ENCODE measurements around the gene ARHGEF4. TPM values are rescaled to one million over a fixed set of nuclear protein-coding genes. Genes with fewer than 3 reads are reported as not detected.

Gene ARHGEF4
- total and polyA plus RNA-seq, 7 experiments from 2014 or later, result 2.0 to 4.4 (median 3.0) TPM; not detected in 1

DNA sequence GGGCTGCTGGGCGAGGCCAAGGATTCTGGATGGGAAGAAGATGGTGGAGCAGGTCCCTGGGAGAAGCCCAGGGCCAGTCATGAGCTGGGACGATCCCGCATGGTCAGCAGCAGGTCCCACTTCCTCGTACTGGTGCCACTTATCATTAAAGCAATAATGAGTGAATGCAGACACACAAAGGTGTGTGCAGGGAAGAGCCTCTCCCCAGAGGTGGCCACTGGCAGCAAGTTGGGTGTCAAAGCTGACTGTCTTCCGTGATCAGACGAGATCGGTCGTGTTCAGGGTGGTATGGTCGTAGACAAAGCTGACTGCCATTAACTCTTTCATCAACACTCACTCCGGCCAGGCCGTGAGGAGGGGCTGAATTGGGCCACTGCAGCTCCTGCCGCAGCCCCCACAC lies 10.3 kb upstream of the ARHGEF4 start:
- no peak overlapping the region for H3K27ac ChIP-seq (ENCODE audit: low read depth, low read length)
- ChIA-PET CTCF (no interaction called here), POLR2A (no interaction called here)
- H3K36me3 Mint-ChIP-seq, result no peaks in the 10 kb centered on the region
- no peaks in the 10 kb centered on the region for H3K27me3 ChIP-seq (ENCODE audit: control insufficient read depth in 2 of 2, insufficient read depth in 2 of 2, low read length in 2 of 2)
- intact Hi-C loops (cut with micrococcal nuclease), result loop anchor here (10.0 kb wide), 2 partner anchors 278 to 668 kb away; partner anchors contain the start of genes MZT2A (in 1 of the 2) and PLEKHB2 (in 1 of the 2)
- H3K4me1 ChIP-seq (ENCODE audit: control insufficient read depth in 2 of 2, insufficient read depth in 2 of 2, low read length in 2 of 2), result peaks cover 11 to 14% of the 10 kb centered on the region in 2 donors
- peaks cover 5 to 19% (median 9%) of the 10 kb centered on the region in 7 donors for H3K4me1 Mint-ChIP-seq
- peak overlapping the region in 1 of 9 donors; percentile 18 for H3K27ac Mint-ChIP-seq
- DNase-seq (no peak), ATAC-seq (no peak)
- H3K9me3 Mint-ChIP-seq, result no peaks in the 10 kb centered on the region
- no peak overlapping the region for H3K4me3 ChIP-seq (ENCODE audit: low read length)
- peaks cover 0 to 10% (median 4%) of the 10 kb centered on the region in 5 donors for H3K27me3 Mint-ChIP-seq
- H3K36me3 ChIP-seq (ENCODE audit: control insufficient read depth in 2 of 3, insufficient read depth in 3 of 3, low read length in 3 of 3), result no peaks in the 10 kb centered on the region
- H3K4me3 Mint-ChIP-seq, result no peak overlapping the region
- no peaks in the 10 kb centered on the region for H3K9me3 ChIP-seq (ENCODE audit: control insufficient read depth in 2 of 3, low read length in 3 of 3)

DNA sequence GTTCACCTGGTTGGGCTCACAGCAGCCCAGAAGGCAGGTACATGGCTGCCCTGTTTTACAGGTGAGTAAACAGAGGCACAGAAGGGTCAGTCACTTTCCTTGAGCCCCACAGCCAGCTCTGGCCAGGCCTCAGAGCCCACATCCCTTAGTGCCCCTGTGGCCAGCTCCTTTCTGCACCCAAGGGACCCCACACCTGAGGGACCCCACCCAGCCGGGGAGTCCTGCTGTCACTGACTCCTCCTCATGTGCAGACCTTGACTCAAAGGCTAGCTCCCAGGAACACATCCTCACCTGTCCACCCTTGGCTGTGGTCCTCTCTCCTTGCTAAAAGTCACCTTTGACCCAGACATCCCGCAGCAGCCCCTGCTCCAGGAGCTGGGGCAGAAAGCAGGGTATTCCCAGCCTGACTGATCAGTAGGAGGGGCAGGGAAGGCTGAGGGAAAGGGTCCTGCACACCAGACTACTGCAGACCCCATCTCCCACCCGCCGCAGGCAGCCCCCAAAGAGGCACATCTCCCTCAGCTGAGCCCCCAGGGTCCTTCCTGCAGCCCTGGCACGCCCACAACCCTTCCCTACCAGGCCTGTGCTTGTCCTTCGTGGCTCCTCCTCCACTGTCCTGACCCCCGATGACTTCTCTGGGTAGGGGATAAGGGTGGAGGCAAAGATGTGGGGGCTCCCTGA lies 9.8 kb upstream of the ARHGEF4 start:
- intact Hi-C loops (cut with micrococcal nuclease), result loop anchor here (10.0 kb wide), 2 partner anchors 278 to 668 kb away; partner anchors contain the start of genes MZT2A (in 1 of the 2) and PLEKHB2 (in 1 of the 2)
- Mint-ChIP-seq H3K4me1 (peaks cover 5 to 19% (median 9%) of the 10 kb centered on the region in 7 donors), H3K36me3 (no peaks in the 10 kb centered on the region), H3K4me3 (no peak overlapping the region), H3K27me3 (peaks cover 0 to 6% (median 4%) of the 10 kb centered on the region in 5 donors), H3K27ac (no peak overlapping the region), H3K9me3 (no peaks in the 10 kb centered on the region)
- Histone ChIP-seq H3K4me3 (ENCODE audit: low read length) (no peak overlapping the region), H3K27me3 (ENCODE audit: control insufficient read depth in 2 of 2, insufficient read depth in 2 of 2, low read length in 2 of 2) (no peaks in the 10 kb centered on the region), H3K9me3 (ENCODE audit: control insufficient read depth in 2 of 3, low read length in 3 of 3) (no peaks in the 10 kb centered on the region), H3K4me1 (ENCODE audit: control insufficient read depth in 2 of 2, insufficient read depth in 2 of 2, low read length in 2 of 2) (peaks cover 11 to 14% of the 10 kb centered on the region in 2 donors), H3K27ac (ENCODE audit: low read depth, low read length) (no peak overlapping the region), H3K36me3 (ENCODE audit: control insufficient read depth in 2 of 3, insufficient read depth in 3 of 3, low read length in 3 of 3) (no peaks in the 10 kb centered on the region)
- no peak for DNase-seq
- ATAC-seq, result no peak
- ChIA-PET CTCF (no interaction called here), POLR2A (no interaction called here)

DNA sequence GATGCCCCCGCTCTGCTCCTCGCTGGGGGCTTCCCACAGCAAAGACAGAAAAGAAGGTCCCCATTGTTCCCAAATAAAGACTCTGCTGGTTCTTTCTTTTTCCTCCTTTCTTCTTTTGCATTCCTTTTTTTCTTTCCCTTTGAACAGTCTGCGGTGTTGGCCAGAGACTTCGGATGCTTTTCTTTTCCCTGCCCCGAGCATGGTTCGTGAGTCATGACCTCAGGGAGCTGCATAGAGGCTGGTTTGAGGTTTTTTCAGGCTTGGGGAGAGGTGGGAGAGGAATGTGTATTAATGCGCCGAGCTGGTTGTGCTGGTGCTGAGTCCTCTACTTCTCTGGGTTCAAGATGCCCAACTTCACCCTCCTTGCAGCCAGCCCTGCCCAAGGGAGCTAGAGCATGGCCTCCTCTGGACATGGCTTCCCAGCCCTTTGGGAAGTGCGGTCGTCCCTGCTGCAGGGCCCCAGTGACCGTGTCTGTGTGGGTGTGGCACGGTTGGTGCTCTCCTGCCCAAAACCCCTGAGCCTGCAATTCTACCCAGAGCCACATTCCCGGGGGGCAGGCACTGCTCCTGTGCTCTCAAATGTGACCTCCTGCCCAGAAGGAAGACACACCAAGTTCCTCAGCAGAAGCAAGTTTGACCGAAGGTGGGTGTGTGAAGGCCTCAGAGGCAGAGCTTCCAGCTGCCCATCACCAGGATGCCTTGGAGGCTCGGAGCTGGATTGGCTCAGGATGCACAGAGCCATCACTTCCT lies 9.0 kb upstream of the ARHGEF4 start:
- Histone ChIP-seq H3K4me3 (ENCODE audit: low read length) (no peak overlapping the region), H3K27me3 (ENCODE audit: control insufficient read depth in 2 of 2, insufficient read depth in 2 of 2, low read length in 2 of 2) (no peaks in the 10 kb centered on the region), H3K4me1 (ENCODE audit: control insufficient read depth in 2 of 2, insufficient read depth in 2 of 2, low read length in 2 of 2) (peaks cover 11 to 14% of the 10 kb centered on the region in 2 donors), H3K27ac (ENCODE audit: low read depth, low read length) (no peak overlapping the region), H3K9me3 (ENCODE audit: control insufficient read depth in 2 of 3, low read length in 3 of 3) (no peaks in the 10 kb centered on the region), H3K36me3 (ENCODE audit: control insufficient read depth in 2 of 3, insufficient read depth in 3 of 3, low read length in 3 of 3) (no peaks in the 10 kb centered on the region)
- ATAC-seq (no peak), DNase-seq (no peak)
- H3K9me3 Mint-ChIP-seq, result no peaks in the 10 kb centered on the region
- H3K27me3 Mint-ChIP-seq, result peaks cover 2 to 12% (median 6%) of the 10 kb centered on the region in 5 donors
- H3K27ac Mint-ChIP-seq, result peak overlapping the region in 1 of 9 donors; percentile 38
- peaks cover 5 to 19% (median 9%) of the 10 kb centered on the region in 7 donors for H3K4me1 Mint-ChIP-seq
- H3K36me3 Mint-ChIP-seq, result no peaks in the 10 kb centered on the region
- CTCF ChIA-PET, result no interaction called here
- POLR2A ChIA-PET, result no interaction called here
- no peak overlapping the region for H3K4me3 Mint-ChIP-seq
- intact Hi-C loops (cut with micrococcal nuclease), result loop anchor here (10.0 kb wide), 2 partner anchors 277 to 667 kb away; partner anchors contain the start of genes MZT2A (in 1 of the 2) and PLEKHB2 (in 1 of the 2)

DNA sequence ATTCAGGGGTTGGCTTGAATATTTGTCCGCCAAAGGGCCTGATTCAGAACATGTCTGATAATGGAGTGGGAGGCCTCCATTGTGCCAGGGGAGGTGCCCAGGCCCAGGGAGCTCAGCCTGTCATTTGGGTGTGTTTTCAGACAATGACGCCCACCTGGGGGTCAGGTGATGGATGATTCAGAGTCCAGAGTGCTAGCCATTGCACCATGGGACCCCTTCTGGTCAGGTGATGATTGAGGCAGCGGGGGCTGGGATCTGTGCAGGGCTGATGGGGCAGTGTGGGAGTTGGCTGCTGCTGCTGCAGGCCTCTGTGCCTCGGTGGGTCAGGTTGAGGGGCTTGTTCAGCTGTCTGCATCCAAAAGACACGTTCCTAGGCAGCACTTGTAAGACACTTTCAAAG lies 8.3 kb upstream of the ARHGEF4 start:
- Mint-ChIP-seq H3K36me3 (no peaks in the 10 kb centered on the region), H3K27me3 (peaks cover 4 to 17% (median 13%) of the 10 kb centered on the region in 5 donors), H3K27ac (no peak overlapping the region), H3K9me3 (no peaks in the 10 kb centered on the region), H3K4me3 (no peak overlapping the region), H3K4me1 (peaks cover 5 to 17% (median 9%) of the 10 kb centered on the region in 7 donors)
- ATAC-seq (no peak), DNase-seq (no peak)
- no peak overlapping the region for H3K4me3 ChIP-seq (ENCODE audit: low read length)
- ChIA-PET CTCF (no interaction called here), POLR2A (no interaction called here)
- H3K4me1 ChIP-seq (ENCODE audit: control insufficient read depth in 2 of 2, insufficient read depth in 2 of 2, low read length in 2 of 2), result peaks cover 11 to 14% of the 10 kb centered on the region in 2 donors
- H3K27me3 ChIP-seq (ENCODE audit: control insufficient read depth in 2 of 2, insufficient read depth in 2 of 2, low read length in 2 of 2), result no peaks in the 10 kb centered on the region
- H3K27ac ChIP-seq (ENCODE audit: low read depth, low read length), result no peak overlapping the region
- H3K9me3 ChIP-seq (ENCODE audit: control insufficient read depth in 2 of 3, low read length in 3 of 3), result no peaks in the 10 kb centered on the region
- no peaks in the 10 kb centered on the region for H3K36me3 ChIP-seq (ENCODE audit: control insufficient read depth in 2 of 3, insufficient read depth in 3 of 3, low read length in 3 of 3)
- intact Hi-C loops (cut with micrococcal nuclease), result loop anchor here (10.0 kb wide), 2 partner anchors 276 to 666 kb away; partner anchors contain the start of genes MZT2A (in 1 of the 2) and PLEKHB2 (in 1 of the 2)

DNA sequence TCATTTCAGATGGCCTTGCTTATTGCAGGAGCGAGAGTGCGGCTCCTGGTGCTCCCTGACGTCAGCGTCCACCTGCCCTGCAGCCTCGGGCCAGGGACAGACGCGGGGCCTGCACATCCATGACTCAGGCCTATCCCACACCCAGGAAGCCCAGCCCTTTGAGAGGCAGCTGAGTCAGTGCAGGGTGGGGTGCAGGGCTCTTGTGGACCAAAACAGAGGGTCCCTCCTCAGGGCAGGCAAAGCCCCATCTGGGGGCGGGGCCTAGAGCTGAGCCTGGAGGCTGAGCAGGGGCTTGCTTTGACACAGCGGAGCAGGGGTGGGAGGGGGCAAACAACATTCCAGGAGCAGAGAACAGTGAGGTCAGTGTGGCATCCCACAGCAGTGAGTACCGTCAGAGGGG lies 7.7 kb upstream of the ARHGEF4 start:
- no peak for ATAC-seq
- no peak for DNase-seq

DNA sequence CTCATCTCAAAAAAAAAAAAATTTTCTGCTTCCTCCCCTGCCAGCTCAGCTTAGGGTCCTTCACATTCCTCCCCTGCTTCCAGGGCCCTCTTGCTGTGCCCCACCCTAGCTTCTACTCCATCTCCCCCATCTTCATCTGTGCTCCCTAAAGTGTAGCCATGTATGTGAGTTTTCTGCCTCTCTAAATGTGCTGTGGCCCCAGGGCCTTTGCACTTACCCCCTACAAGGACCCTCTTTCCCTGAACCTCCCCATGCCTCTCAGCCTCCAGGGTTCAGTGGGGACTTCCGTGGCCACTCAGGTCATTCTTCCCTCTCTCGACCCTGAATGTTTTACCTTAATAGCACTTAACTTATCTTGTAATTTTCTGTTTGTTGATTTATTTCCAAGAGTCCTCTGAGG lies 6.2 kb upstream of the ARHGEF4 start:
- CTCF ChIA-PET, result no interaction called here
- H3K27ac ChIP-seq (ENCODE audit: low read depth, low read length), result no peak overlapping the region
- DNase-seq (no peak), ATAC-seq (no peak)
- Mint-ChIP-seq H3K27me3 (peaks cover 17 to 30% (median 19%) of the 10 kb centered on the region in 5 donors), H3K4me1 (no peaks in the 10 kb centered on the region), H3K4me3 (no peak overlapping the region), H3K27ac (peak overlapping the region in 1 of 9 donors; percentile 16), H3K9me3 (no peaks in the 10 kb centered on the region), H3K36me3 (no peaks in the 10 kb centered on the region)
- H3K4me1 ChIP-seq (ENCODE audit: control insufficient read depth in 2 of 2, insufficient read depth in 2 of 2, low read length in 2 of 2), result no peaks in the 10 kb centered on the region
- POLR2A ChIA-PET, result no interaction called here
- H3K27me3 ChIP-seq (ENCODE audit: control insufficient read depth in 2 of 2, insufficient read depth in 2 of 2, low read length in 2 of 2), result no peaks in the 10 kb centered on the region
- no peak overlapping the region for H3K4me3 ChIP-seq (ENCODE audit: low read length)
- H3K36me3 ChIP-seq (ENCODE audit: control insufficient read depth in 2 of 3, insufficient read depth in 3 of 3, low read length in 3 of 3), result no peaks in the 10 kb centered on the region
- no peaks in the 10 kb centered on the region for H3K9me3 ChIP-seq (ENCODE audit: control insufficient read depth in 2 of 3, low read length in 3 of 3)
- intact Hi-C loops (cut with micrococcal nuclease), result no loop called here

More for the DNA sequence above, 7.7 kb upstream of the ARHGEF4 start:
- Mint-ChIP-seq H3K4me1 (peaks cover 3 to 13% (median 9%) of the 10 kb centered on the region in 7 donors), H3K36me3 (no peaks in the 10 kb centered on the region), H3K27me3 (peaks cover 4 to 20% (median 13%) of the 10 kb centered on the region in 5 donors), H3K4me3 (no peak overlapping the region), H3K9me3 (no peaks in the 10 kb centered on the region), H3K27ac (no peak overlapping the region)
- POLR2A ChIA-PET, result no interaction called here
- H3K27ac ChIP-seq (ENCODE audit: low read depth, low read length), result no peak overlapping the region
- no peak overlapping the region for H3K4me3 ChIP-seq (ENCODE audit: low read length)
- no peaks in the 10 kb centered on the region for H3K9me3 ChIP-seq (ENCODE audit: control insufficient read depth in 2 of 3, low read length in 3 of 3)
- CTCF ChIA-PET, result no interaction called here
- no peaks in the 10 kb centered on the region for H3K27me3 ChIP-seq (ENCODE audit: control insufficient read depth in 2 of 2, insufficient read depth in 2 of 2, low read length in 2 of 2)
- peaks cover 10 to 11% of the 10 kb centered on the region in 2 donors for H3K4me1 ChIP-seq (ENCODE audit: control insufficient read depth in 2 of 2, insufficient read depth in 2 of 2, low read length in 2 of 2)
- H3K36me3 ChIP-seq (ENCODE audit: control insufficient read depth in 2 of 3, insufficient read depth in 3 of 3, low read length in 3 of 3), result no peaks in the 10 kb centered on the region
- intact Hi-C loops (cut with micrococcal nuclease), result loop anchor here (10.0 kb wide), 2 partner anchors 276 to 666 kb away; partner anchors contain the start of genes MZT2A (in 1 of the 2) and PLEKHB2 (in 1 of the 2)
